ENCODE data around the gene KIF6.

DNA sequence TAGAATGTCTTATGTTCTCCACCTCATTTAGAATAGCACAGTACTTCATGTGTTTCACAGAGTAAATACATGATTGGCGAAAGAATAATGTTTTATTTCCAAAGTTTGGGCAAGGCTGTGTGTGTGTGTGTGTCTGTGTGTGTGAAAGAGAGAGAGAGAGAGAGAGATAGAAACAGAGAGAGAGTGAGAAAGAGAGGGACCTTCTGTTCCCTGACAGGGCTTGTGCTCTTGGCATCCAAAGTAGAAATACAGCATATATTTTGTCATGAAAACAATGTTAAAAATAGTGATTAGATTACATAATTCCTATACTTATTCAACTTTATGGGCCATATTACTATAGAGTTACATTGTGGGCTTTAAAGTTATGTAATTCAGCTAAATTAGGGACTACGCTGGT, 201.2 kb downstream of the KIF6 start:
- TF ChIP-seq EZH2 (IDR thresholded peaks at IDR 0.05; ENCODE audit: borderline replicate concordance, low read length) = no peak
- TF ChIP-seq, protein P1, sequence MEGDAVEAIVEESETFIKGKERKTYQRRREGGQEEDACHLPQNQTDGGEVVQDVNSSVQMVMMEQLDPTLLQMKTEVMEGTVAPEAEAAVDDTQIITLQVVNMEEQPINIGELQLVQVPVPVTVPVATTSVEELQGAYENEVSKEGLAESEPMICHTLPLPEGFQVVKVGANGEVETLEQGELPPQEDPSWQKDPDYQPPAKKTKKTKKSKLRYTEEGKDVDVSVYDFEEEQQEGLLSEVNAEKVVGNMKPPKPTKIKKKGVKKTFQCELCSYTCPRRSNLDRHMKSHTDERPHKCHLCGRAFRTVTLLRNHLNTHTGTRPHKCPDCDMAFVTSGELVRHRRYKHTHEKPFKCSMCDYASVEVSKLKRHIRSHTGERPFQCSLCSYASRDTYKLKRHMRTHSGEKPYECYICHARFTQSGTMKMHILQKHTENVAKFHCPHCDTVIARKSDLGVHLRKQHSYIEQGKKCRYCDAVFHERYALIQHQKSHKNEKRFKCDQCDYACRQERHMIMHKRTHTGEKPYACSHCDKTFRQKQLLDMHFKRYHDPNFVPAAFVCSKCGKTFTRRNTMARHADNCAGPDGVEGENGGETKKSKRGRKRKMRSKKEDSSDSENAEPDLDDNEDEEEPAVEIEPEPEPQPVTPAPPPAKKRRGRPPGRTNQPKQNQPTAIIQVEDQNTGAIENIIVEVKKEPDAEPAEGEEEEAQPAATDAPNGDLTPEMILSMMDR (IDR thresholded peaks at IDR 0.05; ENCODE audit: low read length) = no peak

All from OCI-LY1 (cell line).